ENCODE results near the gene TNNC2.
"Not testable (repeated sequence)": the region's sequence is repeated elsewhere in the genome, so short reads cannot be mapped to it uniquely, and the experiment has no call there.

Gene TNNC2

DNA sequence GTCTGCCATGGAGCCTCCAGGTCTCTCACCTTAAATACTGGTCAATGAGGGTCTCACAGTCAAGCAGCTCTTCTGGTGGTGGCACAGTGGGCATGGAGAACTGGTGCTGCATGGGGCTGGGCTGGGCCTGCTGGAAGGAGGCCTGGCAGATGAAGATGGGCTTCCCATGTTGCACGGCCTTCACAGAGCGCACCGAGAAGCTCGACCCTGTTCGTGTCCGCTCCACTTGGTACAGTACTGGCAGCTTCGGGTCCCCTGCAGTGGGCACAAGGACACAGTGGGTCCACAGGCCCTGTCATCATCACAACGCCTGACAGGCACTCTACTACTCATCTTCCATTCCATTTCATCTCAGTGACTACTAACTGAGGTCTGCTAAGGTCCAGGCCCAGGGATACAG, 21.3 kb upstream of the TNNC2 start:
- no peak for FAIRE-seq

DNA sequence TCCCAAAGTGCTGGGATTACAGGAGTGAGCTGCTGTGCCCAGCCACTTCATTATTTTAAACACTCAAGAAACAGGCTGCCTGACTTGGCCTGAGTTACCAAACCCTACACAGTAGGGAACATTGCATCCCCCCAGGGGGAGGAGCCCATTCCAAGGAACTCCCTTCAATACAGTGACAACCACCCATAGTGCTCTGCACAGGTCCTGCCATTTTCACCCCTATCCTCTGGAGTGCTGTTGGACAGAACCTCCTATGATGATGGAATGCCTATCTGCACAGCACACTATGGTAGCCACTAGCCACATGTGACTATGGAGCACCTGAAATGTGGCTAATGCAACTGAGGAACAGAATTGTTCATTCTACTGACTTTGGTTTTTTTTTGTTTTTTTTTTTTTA, 18.3 kb upstream of the TNNC2 start:
- no peak for FAIRE-seq

DNA sequence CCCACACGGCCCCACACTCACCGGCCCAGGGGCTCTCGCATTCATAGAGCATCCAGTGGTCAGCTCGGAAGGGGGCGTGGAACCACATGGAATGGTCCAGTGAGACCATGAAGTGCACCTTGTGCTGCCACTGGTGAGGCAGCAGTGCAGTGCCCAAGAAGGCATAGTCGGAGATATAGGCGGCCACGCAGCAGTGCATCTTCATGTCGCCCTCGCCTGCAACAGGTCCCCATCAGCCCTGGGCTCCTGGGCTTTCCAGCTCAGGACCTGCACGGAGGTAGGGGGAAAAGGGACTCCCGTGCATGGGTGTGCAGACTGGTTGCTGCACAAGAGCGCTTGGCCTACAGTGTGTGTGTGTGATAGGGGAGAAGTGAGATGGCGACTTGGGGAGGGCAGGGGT, 16.4 kb upstream of the TNNC2 start:
- no peak for FAIRE-seq

DNA sequence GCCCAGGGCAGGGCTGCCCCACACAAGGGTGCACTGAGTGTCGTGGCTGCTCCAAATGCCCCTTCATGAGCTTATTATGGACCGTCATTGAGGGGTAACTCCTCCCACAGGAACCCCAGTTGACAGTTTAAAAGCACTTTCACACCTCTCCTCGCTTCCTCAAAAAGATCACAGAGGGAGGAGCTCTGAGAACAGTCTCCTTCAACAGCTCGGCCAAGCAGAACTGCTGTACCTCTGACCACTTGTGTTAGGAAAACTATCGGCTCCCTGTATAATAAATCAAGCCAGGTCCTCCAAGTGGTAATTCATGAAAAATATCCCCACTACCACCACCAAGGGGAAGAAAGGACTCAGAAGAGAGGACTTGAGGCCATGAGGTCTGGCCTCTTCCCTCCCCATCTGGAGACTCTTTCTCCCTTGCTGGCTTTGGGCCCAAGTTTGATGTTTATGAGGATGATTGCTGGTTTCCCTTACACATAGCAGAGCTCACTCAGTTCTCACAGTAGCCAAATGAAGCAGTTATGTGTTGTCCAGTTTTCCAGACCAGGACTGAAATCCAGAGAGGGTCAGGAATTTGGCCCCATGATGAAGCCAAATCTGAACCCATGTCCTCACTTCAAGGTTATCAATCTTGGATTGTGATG, 15.2 kb upstream of the TNNC2 start:
- FAIRE-seq, result no peak

DNA sequence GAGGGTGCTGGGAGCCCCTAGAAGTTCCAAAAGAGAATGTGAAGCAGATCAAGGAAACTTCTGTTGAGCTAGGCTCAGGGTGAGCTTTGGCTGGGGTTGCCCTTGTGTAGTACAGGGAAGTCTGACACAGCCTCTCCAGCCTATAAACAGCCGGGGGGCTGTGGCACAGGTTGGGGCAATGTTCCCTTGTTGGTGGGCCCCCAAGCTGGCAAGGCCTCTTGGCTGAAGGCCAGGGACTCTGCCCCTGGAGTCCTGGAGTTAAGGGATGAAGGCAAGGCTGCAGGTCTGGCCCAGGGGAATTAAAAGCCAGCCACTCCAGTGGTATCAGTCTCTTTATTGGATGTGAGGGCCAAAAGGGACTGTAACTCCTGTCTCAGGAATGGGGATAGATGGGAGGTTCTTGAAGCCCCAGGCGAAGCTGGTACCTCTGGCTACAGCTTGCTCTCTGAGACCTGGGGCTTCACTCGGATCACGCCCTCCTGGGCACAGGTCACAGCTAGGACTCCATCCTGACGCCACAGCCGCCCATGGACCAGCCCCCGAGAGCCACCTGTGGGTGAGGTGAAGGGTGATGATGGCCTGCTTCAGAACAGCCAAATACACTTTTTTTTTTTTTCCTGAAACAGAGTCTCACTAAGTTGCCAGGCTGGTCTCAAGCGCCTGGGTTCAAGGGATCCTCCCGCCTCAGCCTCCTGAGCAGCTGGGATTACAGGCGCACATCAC, 14.5 kb upstream of the TNNC2 start:
- FAIRE-seq, result no peak

DNA sequence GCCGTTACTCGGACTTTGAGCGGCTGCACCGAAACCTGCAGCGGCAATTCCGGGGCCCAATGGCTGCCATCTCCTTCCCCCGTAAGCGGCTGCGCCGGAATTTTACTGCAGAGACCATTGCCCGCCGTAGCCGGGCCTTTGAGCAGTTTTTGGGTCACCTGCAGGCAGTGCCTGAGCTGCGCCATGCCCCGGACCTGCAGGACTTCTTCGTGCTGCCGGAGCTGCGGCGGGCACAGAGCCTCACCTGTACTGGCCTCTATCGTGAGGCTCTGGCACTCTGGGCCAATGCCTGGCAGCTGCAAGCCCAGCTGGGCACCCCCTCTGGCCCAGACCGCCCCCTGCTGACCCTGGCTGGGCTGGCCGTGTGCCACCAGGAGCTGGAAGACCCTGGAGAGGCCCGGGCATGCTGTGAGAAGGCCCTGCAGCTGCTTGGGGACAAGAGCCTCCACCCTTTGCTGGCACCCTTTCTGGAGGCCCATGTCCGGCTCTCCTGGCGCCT, 13.6 kb upstream of the TNNC2 start:
- FAIRE-seq, result no peak

DNA sequence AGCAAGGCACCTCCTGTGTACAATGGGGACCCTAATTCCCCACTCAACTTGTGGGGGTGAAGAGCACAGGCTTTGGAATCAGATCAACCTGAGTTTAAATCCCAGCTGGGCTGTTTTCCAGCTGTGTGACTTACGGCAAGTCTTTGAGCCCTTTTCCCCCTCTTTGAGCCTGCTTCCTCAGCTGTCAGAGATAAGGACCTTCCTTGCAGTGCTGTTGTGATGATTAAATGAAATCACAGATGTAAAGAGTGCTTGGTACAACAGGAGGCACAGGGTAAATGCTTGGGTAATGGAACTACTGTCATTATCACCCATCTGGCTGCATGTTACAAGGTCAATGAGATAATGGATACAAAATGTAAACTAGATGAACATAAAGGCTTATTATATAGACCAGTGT, 9.7 kb upstream of the TNNC2 start:
- FAIRE-seq, result no peak

DNA sequence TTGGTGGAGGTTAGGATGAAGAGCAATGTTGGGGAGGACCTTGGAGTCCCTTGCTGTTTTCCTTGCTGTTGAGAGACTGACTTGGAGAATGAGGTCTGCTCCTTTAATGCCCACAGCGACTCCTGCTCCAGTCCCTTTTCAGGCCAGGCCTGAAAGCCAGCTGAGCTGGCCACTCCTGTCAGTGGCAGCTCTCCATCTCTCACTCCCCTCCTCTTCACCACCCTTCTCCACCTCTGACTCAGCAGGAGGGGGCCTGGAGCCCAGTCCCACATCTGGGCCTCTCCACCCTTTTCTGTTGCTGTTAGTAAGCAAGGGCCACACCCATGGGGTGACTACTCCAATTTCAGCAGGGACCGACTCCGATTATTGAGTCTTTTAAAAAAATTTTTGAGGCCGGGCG, 8.7 kb upstream of the TNNC2 start:
- no peak for FAIRE-seq

DNA sequence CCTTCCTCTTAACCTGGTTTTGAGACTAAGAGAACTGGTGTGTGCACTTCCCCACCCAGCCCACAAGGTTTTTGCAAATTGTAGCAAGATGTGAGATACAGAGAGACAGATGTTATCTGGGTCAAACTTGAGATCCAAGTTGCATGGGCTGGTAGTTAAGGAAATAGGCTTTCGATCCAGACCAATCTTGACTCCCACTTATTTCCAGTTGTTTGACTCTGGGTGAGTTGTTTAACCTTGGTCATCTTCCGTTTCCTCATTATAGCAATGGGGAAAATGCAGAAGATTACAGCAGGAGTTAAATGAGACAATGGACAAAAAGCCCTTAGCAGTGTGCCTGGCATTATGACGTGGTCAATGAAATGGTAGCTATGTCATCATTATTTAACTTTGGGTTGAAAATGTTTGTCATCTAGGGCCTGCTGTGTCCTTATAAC, 8.2 kb upstream of the TNNC2 start:
- no peak for FAIRE-seq

DNA sequence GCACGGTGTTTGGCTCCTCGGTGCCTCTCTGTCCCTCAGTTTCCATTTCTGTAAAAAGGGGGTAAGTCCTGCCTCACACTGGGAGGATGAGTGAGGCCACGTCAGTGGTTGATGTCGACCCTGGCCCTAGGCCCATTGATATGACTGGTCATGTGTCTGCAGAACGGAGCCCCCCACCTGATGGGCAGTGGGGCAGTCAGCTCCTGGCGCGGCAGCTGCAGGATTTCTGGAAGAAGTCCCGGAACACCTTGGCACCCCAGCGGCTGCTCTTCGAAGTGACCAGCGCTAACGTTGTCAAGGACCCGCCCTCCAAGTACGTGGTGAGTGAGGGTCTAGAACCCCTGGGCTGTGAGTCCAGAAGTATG, 7.7 kb upstream of the TNNC2 start:
- no peak for FAIRE-seq

DNA sequence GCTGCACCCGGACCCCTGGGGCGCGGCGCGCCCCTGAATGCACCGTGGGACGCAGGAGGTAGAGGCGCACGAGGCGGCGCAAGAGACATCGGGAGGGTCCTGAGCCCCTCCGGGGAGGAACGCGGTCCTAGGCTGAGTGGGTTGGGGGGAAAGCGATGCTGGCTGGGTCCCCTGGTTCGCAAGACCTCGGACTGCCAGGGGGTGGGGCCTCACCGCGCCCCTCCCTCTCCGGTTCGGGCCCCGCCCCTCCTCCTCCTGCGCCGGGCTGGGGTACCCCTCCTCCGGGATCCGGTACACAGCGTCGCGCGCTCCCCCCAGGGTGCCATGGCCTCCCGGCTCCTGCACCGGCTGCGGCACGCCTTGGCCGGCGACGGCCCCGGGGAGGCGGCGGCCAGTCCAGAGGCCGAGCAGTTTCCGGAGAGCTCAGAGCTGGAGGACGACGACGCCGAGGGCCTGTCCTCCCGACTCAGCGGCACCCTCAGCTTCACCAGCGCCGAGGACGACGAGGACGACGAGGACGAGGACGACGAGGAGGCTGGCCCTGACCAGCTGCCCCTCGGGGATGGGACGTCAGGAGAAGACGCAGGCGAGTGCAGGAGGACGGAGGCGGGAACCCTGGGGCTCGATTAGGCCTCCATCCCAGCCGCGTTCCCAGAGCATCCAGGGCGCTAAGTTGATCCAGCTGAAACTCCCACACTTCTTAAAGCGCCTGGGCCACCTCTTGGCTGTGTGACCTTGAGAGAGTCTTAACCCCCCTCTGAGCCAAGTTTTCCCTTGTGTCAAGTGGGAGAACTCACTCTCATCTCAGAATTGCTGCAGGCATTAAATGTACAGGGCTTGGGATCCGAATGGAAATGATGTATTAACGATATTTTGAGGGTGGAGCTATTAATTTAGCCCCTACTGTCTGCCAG, 7.0 kb upstream of the TNNC2 start:
- no peak for FAIRE-seq

DNA sequence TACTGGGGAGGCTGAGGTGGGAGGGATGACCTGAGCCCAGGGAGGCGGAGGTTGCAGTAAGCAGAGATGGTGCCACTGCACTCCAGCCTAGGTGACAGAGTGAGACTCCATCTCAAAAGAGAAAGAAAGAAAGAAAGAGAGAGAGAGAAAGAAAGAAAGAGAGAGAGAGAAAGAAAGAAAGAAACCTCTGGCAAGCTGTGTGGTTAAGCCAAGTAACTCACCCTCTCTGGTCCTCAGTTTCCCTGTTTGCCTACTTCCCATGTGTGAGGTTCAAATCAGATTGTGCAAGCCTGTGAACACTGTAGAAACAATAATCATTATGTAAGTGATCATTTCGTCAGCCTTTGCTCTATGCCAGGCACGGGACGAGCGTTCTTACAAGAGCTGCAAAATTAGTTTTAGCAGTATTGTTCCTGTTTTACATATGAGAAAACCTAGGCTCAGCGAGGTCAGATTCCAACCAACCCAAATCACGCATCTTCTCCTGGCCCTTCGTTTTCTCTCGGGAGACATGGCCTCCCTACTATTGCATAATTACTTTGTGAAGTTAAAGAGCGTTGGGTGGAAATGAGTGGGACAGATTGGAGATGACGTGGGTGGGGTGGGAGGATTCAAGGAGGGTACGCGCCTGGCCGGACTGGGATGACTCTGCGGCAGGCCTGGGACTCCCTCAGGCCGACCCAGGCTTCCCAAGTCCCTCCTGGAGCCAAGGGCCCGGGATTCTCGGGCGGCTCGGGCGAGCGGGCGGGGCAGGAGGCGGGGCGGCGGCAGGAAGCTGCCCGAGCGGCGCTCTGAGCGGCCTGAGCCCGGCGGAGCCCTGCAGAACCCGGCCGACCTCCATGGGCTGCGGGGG, 6.1 kb upstream of the TNNC2 start, which contains the start of gene SNX21:
Gene SNX21, plus strand, starts transcription at position 770 of the 853 bp plus-strand sequence. CDS start 121 bp downstream, outside the sequence.
- FAIRE-seq, result no peak

DNA sequence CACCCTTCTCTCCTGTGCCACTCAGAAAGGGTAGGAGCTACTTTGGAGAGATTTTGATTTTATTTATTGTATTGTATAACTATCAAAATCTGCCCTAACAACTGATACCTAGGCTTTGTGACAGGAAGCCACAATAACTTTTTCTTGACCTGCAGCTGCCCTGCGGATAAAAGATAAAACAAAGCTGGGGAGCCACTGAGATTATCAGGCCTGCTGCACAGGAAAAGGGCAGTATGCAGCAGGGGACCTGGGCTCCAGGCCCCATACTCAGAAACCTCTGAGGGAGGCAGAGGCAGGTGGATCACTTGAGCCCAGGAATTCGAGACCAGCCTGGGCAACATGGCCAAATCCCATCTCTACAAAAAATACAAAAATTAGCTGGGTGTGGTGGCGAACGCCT, 5.5 kb upstream of the TNNC2 start:
- no peak for FAIRE-seq

DNA sequence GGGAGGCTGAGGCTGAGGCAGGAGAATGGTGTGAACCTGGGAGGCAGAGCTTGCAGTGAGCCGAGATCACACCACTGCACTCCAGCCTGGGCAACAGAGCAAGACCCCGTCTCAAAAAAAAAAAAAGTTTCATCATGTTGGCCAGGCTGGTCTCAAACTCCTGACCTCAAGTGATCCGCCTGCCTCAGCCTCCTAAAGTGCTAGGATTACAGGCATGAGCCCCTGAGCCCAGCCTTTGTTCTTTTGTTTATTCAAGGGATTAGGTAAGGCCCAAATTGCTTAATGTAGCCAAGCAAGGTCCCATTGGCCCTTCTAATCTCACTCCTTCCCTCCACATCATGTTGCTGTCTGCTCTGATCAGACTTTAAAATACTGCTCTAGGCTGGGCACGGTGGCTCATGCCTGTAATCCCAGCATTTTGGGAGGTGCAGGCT, 2.6 kb upstream of the TNNC2 start:
- not testable (repeated sequence) for FAIRE-seq

DNA sequence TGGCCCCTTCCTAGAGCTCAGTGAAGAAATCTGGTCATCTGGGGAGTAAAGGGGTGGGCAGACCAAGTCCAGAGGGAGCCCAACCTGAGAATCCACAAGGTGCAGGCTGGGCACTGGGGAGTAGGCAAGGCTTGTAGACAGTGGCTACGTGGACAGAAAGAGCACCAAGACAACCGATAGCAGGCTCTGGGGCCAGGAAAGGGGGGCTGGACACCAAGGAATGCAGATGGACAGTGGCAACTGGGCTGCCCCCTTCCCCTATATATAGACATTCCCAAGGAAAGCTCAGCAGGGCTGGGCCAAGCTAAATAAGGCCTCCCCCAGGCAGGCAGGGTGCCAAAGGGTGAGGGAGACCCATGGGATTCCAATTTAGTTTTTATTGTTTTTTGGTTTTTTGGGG, 1.5 kb upstream of the TNNC2 start:
- FAIRE-seq, result no peak

DNA sequence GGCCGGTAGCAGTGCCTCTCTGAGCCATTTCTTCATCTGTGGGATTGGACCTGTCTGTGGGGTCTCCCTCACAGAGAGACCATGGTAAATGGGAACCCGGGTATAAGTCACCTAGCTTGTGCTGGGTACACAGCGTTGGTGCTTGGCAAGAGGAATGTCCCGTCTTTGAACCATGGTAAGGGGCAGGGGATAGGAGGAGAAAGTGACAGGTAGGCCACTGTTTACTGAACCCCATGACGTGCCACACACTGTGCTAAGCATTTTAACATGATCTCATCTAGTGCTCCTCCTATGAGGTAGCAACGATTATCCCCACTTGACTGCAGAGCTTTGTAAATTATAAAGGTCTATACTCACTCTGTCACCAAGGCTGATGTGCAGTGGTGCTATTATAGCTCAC, 600 bp upstream of the TNNC2 start:
- FAIRE-seq, result no peak

DNA sequence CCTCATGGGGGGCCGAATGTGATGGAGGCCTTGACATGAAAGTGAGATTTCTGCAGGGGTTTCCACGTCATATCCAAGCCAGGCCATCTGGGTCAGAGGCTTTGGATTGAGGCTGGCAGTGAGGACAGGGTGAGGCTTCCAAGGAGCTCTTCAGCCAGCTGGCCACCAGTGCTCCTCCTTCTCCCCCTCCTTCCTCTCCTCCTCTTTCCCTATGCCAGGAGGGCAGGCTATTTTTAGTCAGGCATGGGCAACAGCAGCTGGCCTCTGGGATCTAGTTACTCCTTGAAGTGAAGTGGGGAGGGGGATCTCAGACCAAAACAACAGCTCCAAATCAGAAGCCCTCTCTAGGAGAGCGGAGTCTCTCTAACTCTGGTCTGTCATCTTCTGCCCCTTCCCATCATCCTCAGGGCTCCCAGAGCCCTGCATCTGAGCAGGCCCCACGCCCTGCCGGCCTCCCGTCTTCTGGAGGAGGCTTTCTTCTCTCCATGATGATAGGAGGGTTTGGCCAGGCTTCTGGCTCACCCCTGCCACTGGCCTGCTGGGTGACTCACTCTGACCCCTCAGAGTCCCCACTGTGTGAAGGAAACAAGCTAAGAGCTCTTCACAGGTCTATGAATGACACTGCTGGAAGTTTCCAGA, 612 bp downstream of the TNNC2 start:
- no peak for FAIRE-seq

DNA sequence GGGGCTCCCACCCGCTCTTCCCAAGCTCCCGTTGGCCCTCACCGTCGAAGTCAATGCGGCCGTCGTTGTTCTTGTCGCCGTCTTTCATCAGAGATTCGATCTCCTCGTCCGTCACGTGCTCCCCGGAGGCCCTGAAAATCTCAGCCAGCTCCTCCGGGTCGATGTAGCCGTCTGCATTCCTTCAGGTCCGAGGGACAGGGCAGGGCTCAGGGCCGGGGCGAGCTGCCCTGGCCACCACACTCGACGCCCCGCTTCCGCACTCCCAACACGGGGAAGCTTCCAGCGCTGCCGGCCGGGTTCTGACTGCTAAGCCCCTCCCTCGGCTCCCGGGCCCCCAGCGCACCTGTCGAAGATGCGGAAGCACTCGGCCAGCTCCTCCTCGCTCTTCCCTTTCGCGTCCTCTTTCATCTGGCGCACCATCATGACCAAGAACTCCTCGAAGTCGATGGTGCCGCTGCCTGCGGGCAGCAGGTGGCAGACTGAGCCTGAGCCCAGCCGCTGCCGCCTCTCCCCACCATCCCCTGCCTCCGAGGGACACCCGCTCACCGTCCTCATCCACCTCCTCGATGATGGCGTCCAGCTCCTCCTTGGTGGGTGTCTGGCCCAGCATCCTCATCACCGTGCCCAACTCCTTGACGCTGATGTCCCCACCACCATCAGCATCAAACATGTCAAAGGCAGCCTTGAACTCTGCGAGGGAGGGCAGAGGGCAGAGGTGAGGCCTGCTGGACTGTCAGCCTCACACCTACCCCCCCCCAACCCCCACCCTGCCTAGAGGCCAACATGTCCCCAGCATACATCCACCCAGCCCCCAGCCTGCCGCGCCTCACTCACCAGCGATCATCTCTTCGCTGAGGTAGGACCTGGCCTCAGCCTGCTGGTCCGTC, 2.9 kb downstream of the TNNC2 start:
- no peak for FAIRE-seq

DNA sequence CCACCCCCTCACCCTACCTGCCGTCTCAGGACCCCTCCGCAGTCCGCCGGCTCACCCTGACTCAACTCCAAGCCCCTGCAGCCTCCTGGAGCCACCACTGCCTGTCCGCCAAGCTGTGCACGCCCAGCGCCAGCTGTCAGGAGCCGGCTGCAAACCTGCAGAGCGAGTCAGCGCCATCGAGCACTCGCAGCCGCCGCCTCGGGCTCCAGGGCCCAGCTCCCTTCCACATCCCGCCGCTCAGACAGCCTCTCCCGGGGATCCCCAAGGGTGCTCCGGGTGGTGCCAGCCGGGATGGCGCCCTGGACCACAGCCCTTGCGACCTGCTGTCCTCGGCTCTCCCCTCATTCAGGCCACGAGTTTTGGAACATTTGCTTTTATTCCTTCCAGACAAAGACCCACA, 4.3 kb downstream of the TNNC2 start:
- FAIRE-seq, result no peak

DNA sequence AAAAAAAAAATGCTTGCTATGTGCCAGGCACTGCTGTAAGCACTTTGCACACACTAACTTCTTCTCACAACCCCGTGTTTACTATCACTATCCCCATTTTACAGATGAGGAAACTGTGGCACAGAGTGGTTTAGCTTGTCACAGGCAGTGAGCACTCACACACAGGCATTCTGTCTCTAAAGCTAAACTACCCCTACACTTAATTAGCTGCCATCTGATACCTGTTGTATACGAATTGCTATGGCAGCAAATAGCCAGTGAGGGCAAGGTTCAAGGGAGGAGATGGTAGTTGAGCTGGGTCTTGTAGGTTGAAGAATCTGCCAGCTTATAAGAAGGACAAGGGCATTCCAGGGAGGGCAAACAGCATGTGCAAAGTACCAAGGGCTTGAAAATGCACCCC, 5.2 kb downstream of the TNNC2 start:
- no peak for FAIRE-seq

DNA sequence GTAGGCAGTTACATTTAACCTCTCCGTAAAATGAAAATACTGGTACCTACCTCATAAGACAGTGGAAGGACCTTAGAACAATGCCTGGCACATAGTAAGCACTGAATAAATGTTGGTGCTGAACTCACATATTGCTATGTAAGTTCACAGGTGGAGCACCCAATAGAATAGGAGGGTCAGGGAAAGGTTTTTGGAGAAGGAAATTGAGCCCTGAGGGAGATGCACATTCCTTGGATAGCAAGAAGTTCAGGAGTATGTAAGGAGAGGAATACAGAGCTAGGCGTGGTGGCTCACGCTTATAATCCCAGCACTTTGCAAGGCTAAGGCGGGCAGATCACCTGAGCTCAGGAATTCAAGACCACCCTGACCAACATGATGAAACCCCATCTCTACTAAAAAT, 7.6 kb downstream of the TNNC2 start:
- peak; percentile 8 for FAIRE-seq
